ENCODE measurements around the gene GM2A.

GM2A gene

DNA sequence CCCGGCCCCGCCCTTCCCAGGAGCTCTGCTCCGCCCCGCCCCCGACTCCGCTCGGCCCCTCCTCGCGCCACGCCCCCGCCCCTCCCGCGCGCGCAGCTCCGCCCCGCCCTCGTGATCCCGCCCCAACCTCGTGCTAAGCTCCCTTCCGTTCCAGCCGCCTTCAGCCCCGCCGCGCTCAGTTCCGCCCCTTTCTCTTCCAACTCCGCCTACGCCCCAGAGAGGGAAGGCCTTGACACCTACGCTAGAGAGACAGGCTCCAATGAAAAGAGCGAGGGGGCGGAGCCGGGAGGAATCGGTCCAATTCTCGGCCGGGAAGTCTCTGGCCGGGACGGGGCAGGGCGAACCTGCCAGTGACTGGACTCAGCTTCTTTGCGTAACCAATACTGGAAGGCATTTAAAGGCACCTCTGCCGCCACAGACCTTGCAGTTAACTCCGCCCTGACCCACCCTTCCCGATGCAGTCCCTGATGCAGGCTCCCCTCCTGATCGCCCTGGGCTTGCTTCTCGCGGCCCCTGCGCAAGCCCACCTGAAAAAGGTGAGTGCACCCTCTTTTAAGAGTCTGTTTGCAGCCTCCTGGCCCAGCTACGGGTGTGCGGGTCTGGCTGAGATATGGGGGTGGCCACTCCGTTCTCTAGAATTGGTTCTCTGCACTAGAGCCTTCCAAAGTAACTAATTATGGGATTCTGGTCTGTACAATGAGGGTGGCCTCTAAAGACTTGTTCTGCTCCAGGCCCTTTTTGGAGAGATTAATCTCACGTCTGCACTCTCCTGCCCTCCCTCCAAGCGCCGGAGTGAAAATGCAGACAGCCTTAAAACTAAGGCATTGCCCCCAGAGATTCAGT, at the start of gene GM2A:
GM2A (plus strand) TSS at position 424 of the 843 bp plus-strand sequence; CDS start at position 456, 32 bp downstream.
- DNase-seq, result peak; percentile 99

DNA sequence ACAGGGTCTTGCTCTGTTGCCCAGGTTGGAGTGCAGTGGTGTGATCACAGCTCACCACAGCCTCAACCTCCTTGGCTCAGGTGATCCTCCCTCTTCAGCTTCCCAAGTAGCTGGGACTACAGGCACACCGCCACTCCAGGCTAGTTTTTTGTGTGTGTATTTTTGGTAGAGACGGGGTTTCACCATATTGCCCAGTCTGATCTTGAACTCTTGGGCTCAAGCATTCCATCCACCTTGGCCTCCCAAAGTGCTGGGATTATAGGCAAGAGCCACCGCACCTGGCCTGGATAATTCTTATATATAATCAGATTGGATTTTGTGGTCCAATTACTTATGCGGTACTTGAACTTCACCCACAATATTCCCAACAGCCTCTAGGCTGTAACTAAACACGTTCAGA, 48.9 kb upstream of the GM2A start:
- DNase-seq, result no peak

DNA sequence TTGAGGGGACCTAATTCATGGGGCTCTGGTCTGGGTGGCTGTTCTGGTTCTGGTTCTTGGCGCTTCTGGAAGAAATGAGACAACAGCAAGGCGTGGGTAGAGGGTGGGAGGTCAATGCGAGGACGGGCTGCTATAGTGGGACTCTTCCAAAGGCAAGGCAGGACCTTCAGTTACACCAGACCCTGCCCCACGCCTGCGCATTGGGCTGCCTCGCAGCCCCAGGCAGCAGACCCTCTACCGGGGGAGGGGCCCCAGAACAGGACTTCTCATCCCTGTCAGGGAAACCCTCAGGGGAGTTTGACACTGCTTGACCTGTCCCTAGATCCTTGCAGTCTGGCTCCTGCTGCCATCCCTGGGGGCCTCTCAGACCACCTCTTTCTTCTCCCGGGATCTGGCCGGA, 47.6 kb upstream of the GM2A start:
- no peak for DNase-seq

DNA sequence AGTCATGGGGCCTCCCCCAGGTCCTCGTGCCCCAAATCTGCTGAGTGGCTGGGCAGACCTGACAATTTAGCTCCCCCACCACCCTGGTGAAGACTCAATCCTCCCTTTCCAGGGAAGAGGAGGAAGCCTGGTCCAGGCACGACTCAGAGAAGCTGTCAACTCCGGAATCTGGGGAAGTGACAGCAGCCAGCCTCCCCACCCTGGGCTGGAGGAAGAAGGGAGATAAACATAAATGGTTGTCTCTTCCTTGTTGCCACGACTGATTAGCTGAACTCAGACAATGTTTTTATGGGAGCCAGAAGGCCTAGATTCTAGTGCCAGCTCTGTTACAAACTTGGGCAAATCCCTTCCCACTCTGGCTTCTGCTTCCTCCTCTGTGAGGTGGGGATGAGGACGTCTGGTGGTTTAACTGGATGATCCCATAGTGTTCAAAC, 44.5 kb upstream of the GM2A start:
- no peak for DNase-seq

- no peak for DNase-seq
These were observed 40.6 kb upstream of the GM2A start for GRCh38 chr5:151212406-151212798.

DNA sequence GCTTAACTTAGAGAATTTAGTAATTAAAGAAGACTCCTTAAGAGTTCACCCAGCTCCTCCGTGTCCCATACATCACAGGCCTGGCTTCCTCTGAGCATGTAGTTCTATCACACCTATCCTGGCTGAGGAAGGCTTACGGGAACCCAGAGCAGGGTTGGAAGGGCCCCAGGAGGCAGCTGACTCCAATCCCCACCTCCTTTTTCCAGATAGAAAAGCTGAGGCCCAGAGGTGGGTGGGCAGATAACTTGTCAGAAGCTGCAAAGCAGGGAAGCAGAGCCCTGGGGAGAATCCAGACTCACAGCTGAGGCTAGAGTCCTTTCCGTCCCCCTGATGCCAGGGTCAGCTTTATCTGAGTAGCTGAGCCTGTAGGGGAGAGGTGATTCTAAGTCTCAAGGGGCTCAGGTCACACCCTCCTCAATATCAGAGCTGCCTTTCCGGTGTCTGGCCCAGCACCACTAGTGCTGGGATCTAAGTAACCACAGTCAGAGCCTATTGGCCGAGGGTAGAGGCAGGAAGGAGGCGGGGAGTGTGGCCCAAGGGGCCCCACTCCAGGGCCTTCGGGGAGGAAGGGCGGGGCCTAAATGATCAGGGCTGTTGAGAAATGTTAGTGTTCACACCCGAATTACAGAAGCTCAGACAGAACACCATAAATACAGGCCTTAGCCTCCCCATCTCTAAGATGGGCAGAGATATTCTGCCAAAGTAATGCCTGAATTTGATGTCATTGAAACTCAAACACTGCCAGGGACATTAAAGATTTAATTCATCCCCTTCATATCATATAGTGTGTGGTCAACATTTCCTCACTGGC, 39.0 kb upstream of the GM2A start:
- DNase-seq, result peak; percentile 94

DNA sequence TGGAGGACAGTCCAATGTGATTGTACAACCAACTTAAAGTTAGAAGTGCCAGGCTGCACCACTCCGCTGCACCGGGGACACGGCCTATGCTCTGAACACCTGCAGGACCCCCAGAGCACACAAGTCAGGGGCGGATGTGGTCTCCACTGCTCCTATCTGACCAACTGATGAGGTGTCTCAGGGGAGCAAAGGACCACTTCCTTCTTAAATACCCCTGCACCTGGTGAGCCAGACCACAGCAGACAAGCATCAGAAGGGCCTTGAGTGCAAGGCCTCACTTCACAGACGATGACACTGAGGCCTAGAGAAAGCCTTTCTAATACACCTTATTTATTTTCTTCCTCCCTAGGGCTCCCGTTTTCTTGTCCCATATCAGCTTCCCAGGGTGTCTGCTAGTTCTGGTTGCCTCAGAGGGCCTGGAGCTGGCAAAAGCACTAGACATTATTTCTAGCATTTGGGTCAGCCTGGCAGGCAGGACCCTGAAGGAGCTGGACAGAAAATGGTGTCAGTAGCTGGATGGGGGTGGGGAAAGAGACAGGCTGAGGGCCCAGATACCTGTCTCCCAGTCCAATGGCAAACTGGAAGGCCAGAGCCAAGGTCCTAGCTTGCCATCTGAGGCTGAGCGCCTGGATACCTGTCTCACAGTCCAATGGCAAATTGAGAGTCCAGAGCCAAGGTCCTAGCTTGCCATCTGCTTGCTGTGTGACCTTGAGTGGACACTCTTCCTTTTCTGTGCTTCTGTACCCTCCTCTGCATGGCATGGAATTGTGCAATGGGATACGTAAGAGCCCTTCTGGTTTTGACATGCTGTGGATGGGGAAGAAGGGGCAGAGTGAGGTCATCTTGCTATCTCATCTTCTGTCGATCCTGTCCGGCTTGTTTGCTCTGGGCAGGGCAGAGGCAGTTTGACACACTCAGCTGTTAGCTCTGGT, 38.1 kb upstream of the GM2A start:
- no peak for DNase-seq

- DNase-seq, result no peak
These were observed 37.5 kb upstream of the GM2A start for GRCh38 chr5:151215546-151215880.

GRCh38 chr5:151216781-151217180, 36.2 kb upstream of the GM2A start:
- no peak for DNase-seq

GRCh38 chr5:151218177-151218576, 34.8 kb upstream of the GM2A start:
- no peak for DNase-seq

DNA sequence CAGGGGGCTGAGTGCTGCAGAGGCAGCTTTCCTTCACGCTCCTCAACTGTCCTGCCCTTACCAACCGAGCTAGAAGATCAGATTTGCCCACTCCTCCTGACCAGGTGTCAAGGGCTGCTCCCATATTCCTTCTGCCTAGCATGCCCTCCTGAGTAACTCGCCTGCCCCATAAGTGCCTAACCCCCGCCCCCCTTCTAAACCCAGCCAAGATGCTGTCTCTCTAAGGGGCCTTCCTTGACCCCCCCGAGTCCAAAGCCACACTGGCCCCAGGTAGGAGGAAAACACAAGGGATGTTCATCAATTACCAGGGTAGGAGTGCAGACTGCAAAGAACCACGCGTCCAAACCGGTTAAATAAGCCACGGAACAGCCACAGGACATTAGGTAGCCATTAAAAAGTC, 33.8 kb upstream of the GM2A start:
- no peak for DNase-seq

DNA sequence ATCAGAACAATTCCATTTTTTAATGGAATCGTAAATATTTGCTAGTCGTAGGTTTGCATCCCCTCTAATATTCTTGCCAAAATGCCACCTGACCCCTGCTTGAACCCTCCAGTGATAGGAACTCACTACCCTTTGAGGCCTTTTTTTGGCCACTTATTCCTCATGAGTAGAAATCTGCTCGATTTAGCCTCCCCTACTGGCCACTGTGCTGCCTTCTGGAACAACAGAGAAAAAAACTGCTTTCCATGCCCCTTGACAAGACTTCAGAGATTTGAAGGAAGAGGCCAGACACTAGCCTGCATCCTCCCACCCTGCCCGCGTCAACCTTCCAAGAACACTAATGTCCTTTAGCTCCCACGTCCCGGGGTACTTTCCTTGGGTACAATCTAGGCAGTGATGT, 33.2 kb upstream of the GM2A start:
- no peak for DNase-seq

DNA sequence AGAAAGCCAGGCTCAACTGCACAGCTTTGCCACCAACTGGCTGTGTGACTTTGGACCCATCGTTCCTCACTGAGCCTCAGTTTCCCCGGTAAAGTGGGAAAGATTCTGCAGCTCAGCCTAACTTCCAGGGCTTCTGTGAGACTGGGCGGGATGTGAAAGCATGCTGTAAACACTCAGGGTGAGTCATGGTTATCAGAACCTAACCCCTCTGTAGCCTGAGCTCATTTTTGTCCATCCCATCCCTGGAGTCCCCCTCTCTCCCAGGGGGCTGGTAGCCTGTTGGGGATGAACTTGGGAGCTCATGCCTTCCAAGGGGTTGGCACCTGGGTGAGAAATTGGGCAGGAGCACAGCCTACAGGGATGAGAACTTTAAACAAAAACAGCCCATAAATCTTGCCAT, 31.4 kb upstream of the GM2A start:
- DNase-seq, result no peak

GRCh38 chr5:151222054-151222789, 30.8 kb upstream of the GM2A start:
- no peak for DNase-seq

DNA sequence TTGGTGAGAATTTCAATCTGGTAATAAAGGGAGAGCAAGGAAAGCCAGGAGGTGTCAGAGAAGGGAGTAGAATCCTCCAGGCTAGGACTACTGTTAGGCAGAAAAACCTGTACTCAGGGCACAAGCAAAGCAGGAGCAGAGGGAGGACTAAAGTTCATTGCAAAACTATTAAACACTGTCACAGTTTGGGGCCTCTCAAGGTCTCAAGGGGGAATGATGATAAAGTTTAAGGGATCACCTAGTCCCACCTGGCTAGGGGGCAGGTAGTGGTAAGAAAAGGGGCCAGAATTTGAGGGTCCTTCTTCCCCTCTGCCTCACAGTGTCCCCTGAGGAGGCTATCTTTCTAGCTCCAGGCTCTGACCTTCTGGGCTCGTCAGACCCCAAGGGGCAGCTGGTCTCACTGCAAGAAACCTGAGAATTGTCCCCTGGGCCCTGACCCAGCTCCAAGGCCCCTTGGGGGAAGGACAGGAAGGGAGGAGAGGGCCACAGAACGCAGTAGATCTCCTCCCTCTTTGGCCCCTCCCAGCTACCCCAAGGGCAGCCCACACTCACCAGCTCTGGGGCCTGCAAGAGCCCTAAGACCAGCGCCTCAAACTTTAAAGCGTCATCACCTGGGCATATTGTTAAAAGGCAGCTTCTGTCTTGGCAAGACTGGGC, 30.1 kb upstream of the GM2A start:
- peak; percentile 10 for DNase-seq

DNA sequence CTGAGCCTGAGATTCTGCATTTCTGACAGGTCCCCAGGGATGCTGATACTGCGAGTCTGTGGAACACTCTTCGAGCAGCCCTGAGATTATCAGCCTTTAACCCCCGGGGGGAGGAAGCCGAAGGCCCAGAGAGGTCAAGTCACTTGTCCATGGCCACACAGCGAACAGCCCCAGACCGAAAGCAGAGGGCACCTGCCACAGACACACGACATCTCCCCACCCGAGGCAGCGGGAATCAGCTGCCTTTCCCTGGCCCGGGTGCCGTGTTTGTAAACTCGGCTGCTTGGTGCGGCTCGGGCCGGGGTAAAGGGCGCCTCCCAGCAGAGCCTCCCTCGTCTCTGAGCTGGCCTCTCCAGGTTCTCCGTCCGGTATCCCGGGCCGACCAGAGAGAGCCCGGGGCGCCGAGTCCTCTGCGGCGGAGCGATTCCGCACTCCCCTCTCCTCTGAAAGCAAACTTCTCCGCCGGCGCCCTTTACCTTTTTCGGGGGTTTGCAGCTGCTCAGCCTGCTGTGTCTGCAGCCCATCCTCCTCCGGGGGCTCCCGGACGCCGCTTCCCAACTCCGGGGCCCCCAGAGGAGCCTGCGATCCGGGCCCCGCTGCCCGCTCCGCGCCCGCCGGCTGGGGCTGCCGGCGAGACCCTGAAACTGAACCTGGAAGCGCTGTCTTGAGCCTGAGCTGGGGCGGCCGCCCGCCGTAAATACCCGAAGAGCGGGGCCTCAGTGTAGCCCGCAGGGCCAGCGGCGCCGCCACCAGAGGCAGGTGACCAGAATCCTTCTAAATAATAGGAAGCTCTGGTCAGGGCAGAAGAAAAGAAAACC, 29.3 kb upstream of the GM2A start, which contains the start of gene CCDC69:
CCDC69 (minus strand) TSS at position 646 of the 818 bp plus-strand sequence; CDS start at position 524, 122 bp downstream.
- peak; percentile 58 for DNase-seq

DNA sequence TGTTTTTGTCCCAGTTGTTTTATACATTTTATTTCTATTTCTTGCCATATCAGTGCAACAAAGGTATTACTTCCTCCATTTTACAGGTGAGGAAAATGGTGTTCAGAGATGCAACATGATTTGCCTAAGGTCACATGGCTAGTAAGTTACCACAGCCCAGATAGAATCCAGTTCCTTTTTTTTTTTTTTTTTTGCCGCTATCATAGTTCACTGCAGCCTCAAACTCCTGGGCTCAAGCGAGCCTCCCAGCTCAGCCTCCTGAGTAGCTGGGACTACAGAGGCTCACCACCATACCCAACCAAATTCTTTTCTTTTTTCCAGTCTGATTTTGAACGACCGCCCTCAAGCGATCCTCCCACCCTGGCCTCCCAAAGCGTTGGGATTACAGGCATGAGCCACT, 28.6 kb upstream of the GM2A start:
- no peak for DNase-seq

- no peak for DNase-seq
These were observed 27.9 kb upstream of the GM2A start for GRCh38 chr5:151225071-151225470.

DNA sequence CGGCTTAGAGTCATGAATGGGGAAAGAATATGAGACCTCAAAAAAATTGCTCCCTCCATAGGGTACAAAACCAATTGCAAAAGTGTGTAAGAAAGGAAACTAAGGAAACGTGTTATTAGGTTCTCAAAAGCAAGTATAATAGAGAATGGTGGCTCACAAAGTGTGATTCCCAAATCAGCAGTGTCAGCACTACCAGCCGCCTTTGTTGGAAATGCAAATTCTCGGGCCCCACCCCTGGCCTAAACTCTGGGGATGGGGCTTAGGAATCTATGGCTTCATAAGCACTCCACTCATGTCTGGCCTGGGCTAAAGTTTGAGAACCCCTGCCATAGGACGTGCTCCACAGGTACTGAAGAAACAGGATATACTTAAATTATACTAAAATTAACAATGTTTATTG, 27.5 kb upstream of the GM2A start:
- DNase-seq, result no peak

DNA sequence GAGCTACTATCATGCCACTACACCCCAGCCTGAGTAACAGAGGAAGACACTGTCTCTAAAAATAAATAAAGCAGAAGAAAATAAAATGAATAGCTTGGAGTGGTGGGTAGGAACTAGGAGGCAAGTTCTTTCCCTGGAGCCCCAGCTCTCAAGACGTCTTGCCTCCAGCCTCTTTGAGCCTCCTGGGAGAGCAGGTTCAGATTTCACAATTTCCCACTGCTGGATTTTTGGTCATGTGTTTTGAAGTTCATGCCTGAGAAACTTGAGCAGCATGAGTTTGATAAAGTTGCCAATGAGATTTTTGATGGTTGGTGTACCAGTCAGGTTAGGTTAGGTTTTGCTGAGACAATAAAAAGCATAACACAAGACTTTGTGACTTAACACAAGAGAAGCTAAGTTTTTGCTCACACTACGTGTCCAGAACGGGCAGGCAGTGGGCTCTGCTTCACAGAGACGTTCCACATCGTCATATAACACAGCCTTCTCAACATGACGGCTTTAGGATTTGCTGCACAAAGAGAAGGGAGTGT, 25.0 kb upstream of the GM2A start:
- no peak for DNase-seq

DNA sequence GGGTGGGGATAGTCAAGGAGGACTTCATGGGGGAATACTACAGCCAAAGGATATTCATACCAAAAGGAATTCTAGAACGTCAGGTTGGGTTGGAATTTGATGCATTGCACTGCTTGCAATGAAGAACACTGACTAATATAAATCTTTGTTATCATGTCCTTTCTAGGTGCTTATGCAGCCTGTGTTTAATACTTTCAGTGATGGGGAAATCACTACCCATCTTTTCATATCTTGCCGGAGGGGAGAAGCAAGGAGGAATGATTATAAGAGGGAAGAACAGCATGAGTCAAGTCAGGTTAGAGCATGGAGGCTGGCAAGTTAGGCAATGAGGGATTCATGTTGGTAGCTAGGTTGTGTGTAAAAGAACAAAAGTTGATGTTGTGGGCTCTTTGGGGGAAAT, 24.0 kb upstream of the GM2A start:
- no peak for DNase-seq
